IMR-90 (cell line): ENCODE measurements around the gene CUL1. TPM values are rescaled to one million over a fixed set of nuclear protein-coding genes. Genes with fewer than 3 reads are reported as not detected.

Experiments used
- ATAC-seq: fragments of 200-7000 bp; cut with Tn5 transposase; 2 replicates; pipeline ENCODE4 v1.9.1; 2020; ENCODE audit warnings: low read depth, mild to moderate bottlenecking, moderate library complexity
- BruUV-seq: library from RNA; stranded (reverse); fragments of 400-500 nt; replicated peaks from 2 replicates; lab custom pipeline; 2021; lab: Mats Ljungman, UMichigan
- CTCF ChIA-PET: fragments of 300-600 bp; formaldehyde crosslinking; extraction: SDS; loops from one replicate; lab custom pipeline; 2021; ENCODE audit warnings: antibody characterized with exemption; lab: Yijun Ruan, JAX
- POLR2A ChIA-PET: fragments of 300-600 bp; sonication (Branson Sonifier 250); formaldehyde crosslinking; loops from one replicate; lab custom pipeline; 2022; ENCODE audit warnings: antibody characterized with exemption; ENCODE audit not compliant: unreplicated experiment; lab: Charles Lee
- DNase-seq: peaks from one replicate; pipeline ENCODE4 v3.0.0; 2013
- H2AFZ ChIP-seq: replicated peaks from 2 replicates; pipeline ENCODE3; 2013; ENCODE audit warnings: low read length, mild to moderate bottlenecking; ENCODE audit not compliant: poor library complexity
- H2AK5ac ChIP-seq: 2 replicates; pipeline ENCODE4 v1.6.1; 2013; ENCODE audit warnings: low read depth, low read length, inconsistent platforms
- H2AK9ac ChIP-seq: replicated peaks from 2 replicates; pipeline ENCODE3; 2013; ENCODE audit warnings: mild to moderate bottlenecking, low read depth, low read length, moderate library complexity; ENCODE audit not compliant: poor library complexity
- H2BK120ac ChIP-seq: 2 replicates; pipeline ENCODE4 v1.6.1; 2013; ENCODE audit warnings: low read depth, low read length, inconsistent platforms
- H2BK15ac ChIP-seq: 3 replicates; pipeline ENCODE4 v1.6.1; 2013; ENCODE audit warnings: low read depth, low read length, inconsistent platforms
- H2BK20ac ChIP-seq: 2 replicates; pipeline ENCODE4 v1.6.1; 2013; ENCODE audit warnings: low read depth, mild to moderate bottlenecking, inconsistent platforms, low read length, moderate library complexity
- H2BK5ac ChIP-seq: 2 replicates; pipeline ENCODE4 v1.6.1; 2013; ENCODE audit warnings: mild to moderate bottlenecking, low read depth, low read length, inconsistent platforms; ENCODE audit not compliant: poor library complexity, severe bottlenecking
- H3K14ac ChIP-seq: replicated peaks from 2 replicates; pipeline ENCODE4 v1.6.1; 2013; ENCODE audit warnings: low read depth, low read length, inconsistent platforms
- H3K18ac ChIP-seq: 2 replicates; pipeline ENCODE4 v1.6.1; 2013; ENCODE audit warnings: low read depth, low read length, control low read depth
- H3K23ac ChIP-seq: 2 replicates; pipeline ENCODE4 v1.6.1; 2013; ENCODE audit warnings: low read depth, low read length, inconsistent platforms
- H3K27ac ChIP-seq: 2 replicates; pipeline ENCODE4 v1.5.1; 2013; ENCODE audit warnings: mild to moderate bottlenecking, control low read depth, low read length; ENCODE audit not compliant: insufficient read depth
- H3K27me3 ChIP-seq: 2 replicates; pipeline ENCODE4 v1.6.1; 2013; ENCODE audit warnings: low read length; ENCODE audit not compliant: control insufficient read depth, insufficient read depth
- H3K36me3 ChIP-seq: 2 replicates; pipeline ENCODE4 v1.6.1; 2013; ENCODE audit warnings: low read length, mixed read lengths; ENCODE audit not compliant: control insufficient read depth, insufficient read depth
- H3K4ac ChIP-seq: 2 replicates; pipeline ENCODE4 v1.6.1; 2013; ENCODE audit warnings: low read depth, low read length, inconsistent platforms
- H3K4me1 ChIP-seq: 2 replicates; pipeline ENCODE4 v1.6.1; 2013; ENCODE audit warnings: low read length, mixed read lengths; ENCODE audit not compliant: control insufficient read depth, insufficient read depth
- H3K4me2 ChIP-seq: 2 replicates; pipeline ENCODE4 v1.6.1; 2013; ENCODE audit warnings: low read depth, mild to moderate bottlenecking, control low read depth, low read length, moderate library complexity
- H3K4me3 ChIP-seq: 2 replicates; pipeline ENCODE4 v1.5.1; 2013; ENCODE audit warnings: low read depth, mild to moderate bottlenecking, control low read depth, low read length, moderate library complexity; ENCODE audit not compliant: insufficient read depth
- H3K56ac ChIP-seq: 2 replicates; pipeline ENCODE4 v1.6.1; 2013; ENCODE audit warnings: low read length, inconsistent platforms; ENCODE audit not compliant: insufficient read depth; ENCODE audit errors: extremely low read depth
- H3K79me1 ChIP-seq, 2 experiments: 2 replicates each; pipeline ENCODE4 v1.6.1; 2013; ENCODE audit warnings: low read length in 2 of 2, inconsistent platforms in 1 of 2, low read depth in 1 of 2
- H3K9ac ChIP-seq: 2 replicates; pipeline ENCODE4 v1.6.1; 2013; ENCODE audit warnings: low read depth, low read length, control low read depth
- H3K9me1 ChIP-seq: 2 replicates; pipeline ENCODE4 v1.6.1; 2013; ENCODE audit warnings: low read length, inconsistent platforms; ENCODE audit not compliant: insufficient read depth
- H3K9me3 ChIP-seq: 2 replicates; pipeline ENCODE4 v1.6.1; 2013; ENCODE audit warnings: low read length; ENCODE audit not compliant: control insufficient read depth, insufficient read depth
- H4K20me1 ChIP-seq: 2 replicates; pipeline ENCODE4 v1.6.1; 2013; ENCODE audit warnings: low read length, inconsistent platforms; ENCODE audit not compliant: insufficient read depth
- H4K5ac ChIP-seq: 2 replicates; pipeline ENCODE4 v1.6.1; 2013; ENCODE audit warnings: mild to moderate bottlenecking, low read depth, low read length, control low read depth
- H4K8ac ChIP-seq, 2 experiments: 2 replicates each; pipeline ENCODE4 v1.6.1; 2013; ENCODE audit warnings: low read depth in 2 of 2, low read length in 2 of 2, control low read depth in 1 of 2, inconsistent platforms in 1 of 2
- H4K91ac ChIP-seq: 2 replicates; pipeline ENCODE4 v1.6.1; 2013; ENCODE audit warnings: low read depth, low read length, inconsistent platforms; ENCODE audit not compliant: insufficient read depth
- BHLHE40 ChIP-seq: fragments of 150-350 bp; IDR thresholded peaks from 2 replicates; pipeline ENCODE4 v1.6.1; 2016; ENCODE audit warnings: mild to moderate bottlenecking, low read depth, low read length
- CEBPB ChIP-seq: IDR thresholded peaks from 2 replicates; pipeline ENCODE4 v1.6.1; 2012; ENCODE audit warnings: low read depth, low read length, improper control_type of control experiment
- CHD1 ChIP-seq: IDR thresholded peaks from 2 replicates; pipeline ENCODE4 v1.6.1; 2012; ENCODE audit warnings: low read depth, low read length, improper control_type of control experiment
- CTCF ChIP-seq: conservative IDR thresholded peaks from 2 replicates; pipeline ENCODE4 v1.5.1; 2012; ENCODE audit warnings: mild to moderate bottlenecking, low read depth, low read length, improper control_type of control experiment
- ELK1 ChIP-seq: fragments of 150-350 bp; IDR thresholded peaks from 2 replicates; pipeline ENCODE4 v1.6.1; 2016; ENCODE audit warnings: low read depth, mild to moderate bottlenecking, low read length, moderate library complexity, borderline replicate concordance
- FOS ChIP-seq: fragments of 150-350 bp; IDR thresholded peaks from 2 replicates; pipeline ENCODE4 v1.6.1; 2016; ENCODE audit warnings: low read depth, low read length
- MAFK ChIP-seq: IDR thresholded peaks from 2 replicates; pipeline ENCODE4 v1.6.1; 2012; ENCODE audit warnings: low read depth, low read length, improper control_type of control experiment
- MAZ ChIP-seq: IDR thresholded peaks from 2 replicates; pipeline ENCODE4 v1.6.1; 2012; ENCODE audit warnings: low read depth, mild to moderate bottlenecking, low read length, improper control_type of control experiment, moderate library complexity, borderline replicate concordance
- MXI1 ChIP-seq: IDR thresholded peaks from 2 replicates; pipeline ENCODE4 v1.6.1; 2012; ENCODE audit warnings: low read depth, mild to moderate bottlenecking, low read length, moderate library complexity, borderline replicate concordance
- NFE2L2 ChIP-seq: fragments of 150-350 bp; IDR thresholded peaks from 2 replicates; pipeline ENCODE4 v1.6.1; 2016; ENCODE audit warnings: low read depth, mild to moderate bottlenecking, low read length
- POLR2A ChIP-seq: IDR thresholded peaks from 2 replicates; pipeline ENCODE4 v1.6.1; 2012; ENCODE audit warnings: mild to moderate bottlenecking, low read depth, low read length
- RAD21 ChIP-seq: IDR thresholded peaks from 2 replicates; pipeline ENCODE4 v1.6.1; 2012; ENCODE audit warnings: low read length, improper control_type of control experiment
- RCOR1 ChIP-seq: IDR thresholded peaks from 2 replicates; pipeline ENCODE4 v1.6.1; 2012; ENCODE audit warnings: mild to moderate bottlenecking, low read length, improper control_type of control experiment; ENCODE audit not compliant: insufficient replicate concordance
- RFX5 ChIP-seq: IDR thresholded peaks from 2 replicates; pipeline ENCODE4 v1.8.0; 2012; ENCODE audit warnings: low read depth, mild to moderate bottlenecking, low read length, moderate library complexity
- SMC3 ChIP-seq: fragments of 150-350 bp; IDR thresholded peaks from 2 replicates; pipeline ENCODE4 v1.6.1; 2016; ENCODE audit warnings: low read depth, mild to moderate bottlenecking, antibody characterized with exemption, low read length, moderate library complexity
- USF2 ChIP-seq: fragments of 150-350 bp; IDR thresholded peaks from 2 replicates; pipeline ENCODE4 v1.6.1; 2017; ENCODE audit warnings: mild to moderate bottlenecking, antibody characterized with exemption, low read length, low read depth
- WGBS, 2 experiments: methylation state at CpG; one replicate each; pipeline versions ENCODE4 v1.1.5 to v1.1.7; 2013; ENCODE audit warnings: missing lambda C conversion rate in 2 of 2; ENCODE audit not compliant: insufficient read length in 1 of 2; ENCODE audit errors: extremely low coverage in 2 of 2; 5-methylcytosine and 5-hydroxymethylcytosine counted together
- dilution Hi-C: fragments of 300-500 bp; cut with HindIII; formaldehyde crosslinking; loops from one replicate; pipeline ENCODE4 v1.14.3; 2018; ENCODE audit warnings: low sequenced_read_pairs; ENCODE audit not compliant: unreplicated experiment
- in situ Hi-C: fragments of 300-500 bp; cut with MboI; formaldehyde crosslinking; loops from 3 replicates; pipeline ENCODE4 v1.14.3; 2019; ENCODE audit warnings: low sequenced_read_pairs, inconsistent platforms, mixed read lengths
- intact Hi-C: fragments of 100-400 bp; cut with micrococcal nuclease; formaldehyde crosslinking; loops from 2 replicates; pipeline ENCODE4 v1.10.0; 2022
- polyA plus RNA-seq, 3 experiments: library from polyadenylated mRNA; depleted of rRNA; stranded (reverse); fragments of >200 nt; gene quantifications; 2 replicates each; pipeline ENCODE4 v1.2.3, GENCODE V29; 2012; ENCODE audit warnings: low replicate concordance in 1 of 3
- total RNA-seq: library from RNA; depleted of rRNA; stranded (reverse); fragments of >200 nt; gene quantifications from 2 replicates; pipeline ENCODE4 v1.2.3, GENCODE V29; 2012

The CUL1 gene
- total and polyA plus RNA-seq, 2 of the 4 experiments (the other 2 are of a cell fraction) = 44.0 to 46.2 TPM

- Histone ChIP-seq H4K20me1 (no peaks in the 10 kb centered on the region), H4K8ac (no peak overlapping the region), H2BK20ac (no peak overlapping the region), H3K56ac (no peak overlapping the region), H3K36me3 (no peaks in the 10 kb centered on the region), H3K23ac (no peak overlapping the region), H3K79me1 (no peaks in the 10 kb centered on the region), H3K4me1 (no peaks in the 10 kb centered on the region), H2AK9ac (no peak overlapping the region), H2AK5ac (no peak overlapping the region), H3K9me1 (no peaks in the 10 kb centered on the region), H2BK5ac (no peak overlapping the region), H3K27ac (no peak overlapping the region), H2AFZ (no peak overlapping the region), H4K91ac (no peak overlapping the region), H2BK120ac (no peak overlapping the region), H3K9me3 (no peaks in the 10 kb centered on the region), H3K9ac (no peak overlapping the region), H3K4me3 (no peak overlapping the region), H3K18ac (no peak overlapping the region), H3K27me3 (no peaks in the 10 kb centered on the region; the same call in 1 of the 2 replicates), H3K4ac (no peak overlapping the region), H3K4me2 (no peak overlapping the region), H4K5ac (no peak overlapping the region), H2BK15ac (no peak overlapping the region), H3K14ac (no peak overlapping the region)
- TF ChIP-seq CTCF (no peak), CHD1 (no peak), FOS (no peak), ELK1 (no peak), RFX5 (no peak), RAD21 (no peak), POLR2A (no peak), CEBPB (no peak), MAZ (no peak), RCOR1 (no peak), MXI1 (no peak), BHLHE40 (no peak), SMC3 (no peak), NFE2L2 (no peak), MAFK (no peak), USF2 (no peak)
- intact Hi-C loops (no loop called here), dilution Hi-C loops (no loop called here), in situ Hi-C loops (no loop called here)
- no TSS peak for BruUV-seq
- POLR2A ChIA-PET = no interaction called here
- CTCF ChIA-PET = no interaction called here
- DNase-seq = no peak
- 17% methylated on average over 1 of the region's 4 CpGs; no CpG with 5 or more reads in 1 of the 2 experiments for WGBS, 2 experiments
- ATAC-seq = no peak
Observed at GRCh38 chr7:148681821-148682220, 16.9 kb upstream of the CUL1 start.
